Endothelial cell of umbilical vein (primary cell): Measurements from ENCODE around the gene TIMM10B. TPM values are rescaled to one million over a fixed set of nuclear protein-coding genes. Genes with fewer than 3 reads are reported as not detected.

Experiments
- BruUV-seq: library from RNA; stranded (reverse); fragments of 400-500 nt; replicated peaks from 2 replicates; lab custom pipeline; 2021; lab: Mats Ljungman, UMichigan
- CTCF ChIA-PET: fragments of 300-600, 350-600 bp; sonication (Branson Sonifier 250); formaldehyde crosslinking; loops from one replicate; lab custom pipeline; 2021; ENCODE audit warnings: antibody characterized with exemption, inconsistent platforms; lab: Charles Lee
- POLR2A ChIA-PET: fragments of 300-600, 350-600 bp; sonication (Branson Sonifier 250); formaldehyde crosslinking; loops from one replicate; lab custom pipeline; 2021; ENCODE audit warnings: antibody characterized with exemption, inconsistent platforms; lab: Charles Lee
- DNase-seq: peaks from one replicate; pipeline ENCODE4 v3.0.0-alpha.2; 2011; ENCODE audit warnings: low read depth, low spot score
- FAIRE-seq: peaks from 2 replicates; lab custom pipeline; 2011; peaks lifted over from hg19 to GRCh38; lab: Jason Lieb, UNC
- H2AFZ ChIP-seq: 2 replicates; pipeline ENCODE4 v1.6.0; 2012; ENCODE audit warnings: low read depth, low read length, control low read depth, inconsistent platforms
- H3K27ac ChIP-seq: 2 replicates; pipeline ENCODE4 v1.5.1; 2011; ENCODE audit warnings: low read depth, mild to moderate bottlenecking, control low read depth, low read length, moderate library complexity; ENCODE audit not compliant: insufficient read depth
- H3K27me3 ChIP-seq, 2 experiments: 2 replicates each; pipeline versions ENCODE4 v1.6.0 to v1.6.1; 2011; ENCODE audit warnings: low read length in 2 of 2, mixed read lengths in 1 of 2; ENCODE audit not compliant: control insufficient read depth in 2 of 2, insufficient read depth in 2 of 2
- H3K36me3 ChIP-seq, 2 experiments: 2 replicates in 1 of 2; 3 replicates in 1 of 2; pipeline ENCODE4 v1.5.1; 2011; ENCODE audit warnings: low read length in 2 of 2, mild to moderate bottlenecking in 1 of 2, moderate library complexity in 1 of 2; ENCODE audit not compliant: control insufficient read depth in 2 of 2, insufficient read depth in 2 of 2; ENCODE audit errors: extremely low read depth in 1 of 2
- H3K4me1 ChIP-seq: 3 replicates; pipeline ENCODE4 v1.5.1; 2011; ENCODE audit warnings: mild to moderate bottlenecking, low read length; ENCODE audit not compliant: control insufficient read depth, insufficient read depth; ENCODE audit errors: extremely low read depth
- H3K4me2 ChIP-seq: 2 replicates; pipeline ENCODE4 v1.6.1; 2011; ENCODE audit warnings: low read length, control low read depth, mixed read lengths; ENCODE audit not compliant: insufficient read depth
- H3K4me3 ChIP-seq, 3 experiments: fragments of 200-600 bp in 1 of 3; sonication (generic), shearing (Covaris generic) in 1 of 3; replicated peaks in 1 of 3; 2 replicates each; pipeline ENCODE4 v1.5.1; 2011 to 2016; ENCODE audit warnings: control low read depth in 3 of 3, low read length in 3 of 3, mild to moderate bottlenecking in 2 of 3, inconsistent platforms in 1 of 3, low read depth in 1 of 3, moderate library complexity in 1 of 3; ENCODE audit not compliant: insufficient read depth in 1 of 3
- H3K79me2 ChIP-seq: 2 replicates; pipeline ENCODE4 v1.6.0; 2012; ENCODE audit warnings: low read length, inconsistent platforms; ENCODE audit not compliant: control insufficient read depth, insufficient read depth
- H3K9ac ChIP-seq: replicated peaks from 2 replicates; pipeline ENCODE3; 2011; ENCODE audit warnings: low read length, control low read depth; ENCODE audit not compliant: insufficient read depth; ENCODE audit errors: extremely low read depth
- H3K9me1 ChIP-seq: replicated peaks from 3 replicates; pipeline ENCODE4 v1.6.0; 2011; ENCODE audit warnings: mild to moderate bottlenecking, low read length; ENCODE audit not compliant: control insufficient read depth, insufficient read depth; ENCODE audit errors: extremely low read depth
- H3K9me3 ChIP-seq: replicated peaks from 2 replicates; pipeline ENCODE4 v1.5.1; 2012; ENCODE audit warnings: low read length, inconsistent platforms; ENCODE audit not compliant: control insufficient read depth, insufficient read depth
- H4K20me1 ChIP-seq: replicated peaks from 2 replicates; pipeline ENCODE3; 2011; ENCODE audit warnings: mild to moderate bottlenecking, low read length; ENCODE audit not compliant: control insufficient read depth, insufficient read depth; ENCODE audit errors: extremely low read depth
- CTCF ChIP-seq, 2 donors: IDR thresholded peaks; 1 replicate in 1 of 2; 2 replicates in 1 of 2; pipeline ENCODE4 v1.5.1; 2011; ENCODE audit warnings: low read length in 2 of 2, mild to moderate bottlenecking in 2 of 2, moderate library complexity in 2 of 2, control low read depth in 1 of 2, inconsistent platforms in 1 of 2, low read depth in 1 of 2; ENCODE audit not compliant: insufficient read depth in 1 of 2; ENCODE audit errors: extremely low read depth in 1 of 2
- EZH2 ChIP-seq: IDR thresholded peaks from 2 replicates; pipeline ENCODE4 v1.6.1; 2012; ENCODE audit warnings: borderline replicate concordance, low read depth, mild to moderate bottlenecking, moderate library complexity, low read length, inconsistent platforms; ENCODE audit not compliant: severe bottlenecking
- FOS ChIP-seq: IDR thresholded peaks from 2 replicates; pipeline ENCODE4 v1.6.1; 2011; ENCODE audit warnings: mild to moderate bottlenecking, low read length, moderate library complexity, borderline replicate concordance; ENCODE audit not compliant: insufficient read depth
- GATA2 ChIP-seq: IDR thresholded peaks from 2 replicates; pipeline ENCODE4 v1.7.0; 2011; ENCODE audit warnings: low read depth, mild to moderate bottlenecking, moderate library complexity, mixed read lengths, low read length; ENCODE audit not compliant: insufficient read length, insufficient read depth
- JUN ChIP-seq: IDR thresholded peaks from 2 replicates; pipeline ENCODE4 v1.6.1; 2011; ENCODE audit warnings: borderline replicate concordance, low read depth; ENCODE audit not compliant: insufficient read length, insufficient read depth
- MAX ChIP-seq: IDR thresholded peaks from 2 replicates; pipeline ENCODE4 v1.6.1; 2011; ENCODE audit not compliant: insufficient read depth, insufficient read length
- MYC ChIP-seq: IDR thresholded peaks from one replicate; pipeline ENCODE4 v1.6.1; 2011; ENCODE audit warnings: mild to moderate bottlenecking, low read depth, low read length
- POLR2A ChIP-seq: IDR thresholded peaks from 2 replicates; pipeline ENCODE4 v1.6.1; 2012; ENCODE audit warnings: low read depth, mild to moderate bottlenecking, control low read depth, low read length
- POLR2AphosphoS5 ChIP-seq: IDR thresholded peaks from 2 replicates; pipeline ENCODE4 v1.6.1; 2012; ENCODE audit warnings: low read depth, mild to moderate bottlenecking, control low read depth, low read length, moderate library complexity; ENCODE audit not compliant: insufficient read depth
- dilution Hi-C: fragments of 300-500 bp; cut with MboI; formaldehyde crosslinking; loops from one replicate; pipeline ENCODE4 v1.15.0; 2019; ENCODE audit warnings: low sequenced_read_pairs; ENCODE audit not compliant: extremely low pct_ligation_motif_present
- intact Hi-C: fragments of 100-400 bp; cut with micrococcal nuclease; formaldehyde crosslinking; loops from one replicate; pipeline ENCODE4 v1.10.0; 2022
- polyA plus RNA-seq, 4 experiments: library from polyadenylated mRNA; depleted of rRNA in 3 of 4; stranded (reverse) in 3 of 4; unstranded in 1 of 4; fragments of >200 nt; gene quantifications; 2 replicates each; pipeline versions ENCODE4 v1.2.1 to v1.2.3, GENCODE V29; 2011 to 2012; ENCODE audit warnings: missing spikeins in 1 of 4
- total RNA-seq: library from RNA; stranded (reverse); gene quantifications from 2 replicates; pipeline ENCODE4 v1.2.3, GENCODE V29; 2021

Gene TIMM10B
- total and polyA plus RNA-seq, 2 donors (not counting 3 experiments of a cell fraction or from before 2014, with no cell fraction given): 31.3 to 36.5 TPM

GRCh38 chr11:6523253-6523652, 42.0 kb downstream of the TIMM10B start:
- POLR2A ChIA-PET: no interaction called here
- Histone ChIP-seq H3K4me1 (peaks cover 10% of the 10 kb centered on the region), H3K79me2 (no peaks in the 10 kb centered on the region), H3K4me3 (no peak overlapping the region), H3K9ac (no peak overlapping the region), H3K9me3 (no peaks in the 10 kb centered on the region), H2AFZ (no peak overlapping the region), H3K27ac (no peak overlapping the region), H3K9me1 (no peaks in the 10 kb centered on the region), H3K27me3 (no peaks in the 10 kb centered on the region), H3K36me3 (no peaks in the 10 kb centered on the region), H3K4me2 (peak overlapping the region; percentile 39), H4K20me1 (no peaks in the 10 kb centered on the region)
- TF ChIP-seq MAX (no peak), MYC (no peak), POLR2A (no peak), JUN (peak; percentile 79), GATA2 (peak; percentile 55), FOS (peak; percentile 64)
- dilution Hi-C loops (no loop called here), intact Hi-C loops (loop anchor here (2.0 kb wide), 1 partner anchor 160 kb away; the partner anchor contains the start of gene MRPL17)
- CTCF ChIA-PET: interaction anchor here (1.0 to 2.9 kb wide), 7 partner anchors 8 to 235 kb away, joined by 3 to 17 read pairs (median 8); no protein-coding TSS in a partner anchor
- peak; percentile 53 for DNase-seq
- FAIRE-seq: peak; percentile 62
- BruUV-seq: no TSS peak

- no peaks in the 10 kb centered on the region for H3K9me3 ChIP-seq
- FAIRE-seq (no peak), DNase-seq (no peak)
- BruUV-seq: no TSS peak
- H2AFZ ChIP-seq: no peak overlapping the region
- POLR2A ChIA-PET: no interaction called here
- no peaks in the 10 kb centered on the region for H3K9me1 ChIP-seq
- H3K79me2 ChIP-seq: no peaks in the 10 kb centered on the region
- dilution Hi-C loops (no loop called here), intact Hi-C loops (no loop called here)
- H3K4me1 ChIP-seq: peaks cover 10% of the 10 kb centered on the region
- H3K27me3 ChIP-seq: no peaks in the 10 kb centered on the region
- no peak for TF ChIP-seq GATA2
- no peak for TF ChIP-seq JUN
- no peak for TF ChIP-seq EZH2
- TF ChIP-seq FOS: no peak
- TF ChIP-seq POLR2A: no peak
- TF ChIP-seq CTCF (IDR thresholded peaks at IDR 0.05; ENCODE audit: extremely low read depth in 1 of 2, insufficient read depth in 1 of 2, low read depth in 1 of 2, low read length in 2 of 2): no peak
- TF ChIP-seq MAX: no peak
- TF ChIP-seq MYC: no peak
- no peak for TF ChIP-seq POLR2AphosphoS5
- CTCF ChIA-PET: interaction anchor here (0.9 to 6.7 kb wide), 4 partner anchors 83 to 178 kb away, joined by 3 to 101 read pairs (median 4); no protein-coding TSS in a partner anchor
- H3K9ac ChIP-seq: no peak overlapping the region
- H4K20me1 ChIP-seq: no peaks in the 10 kb centered on the region
- no peak overlapping the region for H3K4me2 ChIP-seq
- no peak overlapping the region for H3K4me3 ChIP-seq
- no peaks in the 10 kb centered on the region for H3K36me3 ChIP-seq
- no peak overlapping the region for H3K27ac ChIP-seq
Measured at GRCh38 chr11:6526411-6527135, 45.3 kb downstream of the TIMM10B start.
